Bronchial epithelial cell (primary cell): Measurements from ENCODE around the gene ITM2C. TPM values are rescaled to one million over a fixed set of nuclear protein-coding genes. Genes with fewer than 3 reads are reported as not detected.

Experiments
- DNase-seq: peaks from one replicate; pipeline ENCODE4 v3.0.0-alpha.2; 2010; ENCODE audit warnings: low read depth
- FAIRE-seq: peaks from 2 replicates; lab custom pipeline; 2011; peaks lifted over from hg19 to GRCh38; lab: Jason Lieb, UNC
- H3K27me3 ChIP-seq: 2 replicates; pipeline ENCODE4 v1.5.1; 2011; ENCODE audit warnings: low read length; ENCODE audit not compliant: control insufficient read depth, insufficient read depth
- H3K36me3 ChIP-seq: 2 replicates; pipeline ENCODE4 v1.5.1; 2011; ENCODE audit warnings: low read length; ENCODE audit not compliant: control insufficient read depth, insufficient read depth
- H3K4me3 ChIP-seq: 2 replicates; pipeline ENCODE4 v1.5.1; 2011; ENCODE audit warnings: mild to moderate bottlenecking, low read depth, low read length, control low read depth
- total RNA-seq: library from RNA; depleted of rRNA; stranded (reverse); fragments of >200 nt; gene quantifications from 2 replicates; pipeline ENCODE4 v1.2.1, GENCODE V29; 2014
- TF ChIP-seq, protein P1 (sequence below): IDR thresholded peaks from 2 replicates; pipeline ENCODE4 v1.5.1; 2011; ENCODE audit warnings: mild to moderate bottlenecking, moderate library complexity, low read length, control low read depth, inconsistent platforms; ENCODE audit not compliant: insufficient read depth, severe bottlenecking

The ITM2C gene
- total RNA-seq, 1 donor from 2014 or later: 20.3 TPM

DNA sequence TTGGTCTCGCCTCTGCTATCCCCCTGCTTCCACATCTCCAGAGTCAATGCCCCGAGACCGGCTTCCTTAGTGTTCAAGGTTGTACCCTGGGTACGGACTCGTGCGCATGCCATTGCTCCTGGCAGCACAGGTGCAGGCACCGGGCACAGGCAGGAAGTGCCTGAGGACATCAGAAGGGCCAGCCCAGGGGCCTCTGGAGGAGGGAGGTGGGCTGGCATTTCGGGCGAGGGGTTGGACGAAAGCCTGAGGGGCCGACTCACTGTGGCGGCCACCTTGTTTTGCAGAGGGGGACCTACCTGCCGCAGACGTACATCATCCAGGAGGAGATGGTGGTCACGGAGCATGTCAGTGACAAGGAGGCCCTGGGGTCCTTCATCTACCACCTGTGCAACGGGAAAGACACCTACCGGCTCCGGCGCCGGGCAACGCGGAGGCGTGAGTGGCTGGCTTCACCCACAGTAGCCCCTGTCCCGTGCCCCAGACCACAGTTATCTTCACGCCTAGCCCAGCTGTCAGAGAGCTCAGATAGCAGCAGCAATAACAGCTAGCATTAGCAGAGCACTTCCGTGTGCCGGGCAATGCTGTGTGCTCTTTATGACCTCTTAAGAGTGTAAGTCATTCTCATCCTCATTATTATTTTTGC lies 12.5 kb downstream of the ITM2C start:
- DNase-seq (no peak), FAIRE-seq (peak; percentile 36)
- Histone ChIP-seq H3K36me3 (no peaks in the 10 kb centered on the region), H3K27me3 (no peaks in the 10 kb centered on the region), H3K4me3 (no peak overlapping the region)
- TF ChIP-seq, protein P1, sequence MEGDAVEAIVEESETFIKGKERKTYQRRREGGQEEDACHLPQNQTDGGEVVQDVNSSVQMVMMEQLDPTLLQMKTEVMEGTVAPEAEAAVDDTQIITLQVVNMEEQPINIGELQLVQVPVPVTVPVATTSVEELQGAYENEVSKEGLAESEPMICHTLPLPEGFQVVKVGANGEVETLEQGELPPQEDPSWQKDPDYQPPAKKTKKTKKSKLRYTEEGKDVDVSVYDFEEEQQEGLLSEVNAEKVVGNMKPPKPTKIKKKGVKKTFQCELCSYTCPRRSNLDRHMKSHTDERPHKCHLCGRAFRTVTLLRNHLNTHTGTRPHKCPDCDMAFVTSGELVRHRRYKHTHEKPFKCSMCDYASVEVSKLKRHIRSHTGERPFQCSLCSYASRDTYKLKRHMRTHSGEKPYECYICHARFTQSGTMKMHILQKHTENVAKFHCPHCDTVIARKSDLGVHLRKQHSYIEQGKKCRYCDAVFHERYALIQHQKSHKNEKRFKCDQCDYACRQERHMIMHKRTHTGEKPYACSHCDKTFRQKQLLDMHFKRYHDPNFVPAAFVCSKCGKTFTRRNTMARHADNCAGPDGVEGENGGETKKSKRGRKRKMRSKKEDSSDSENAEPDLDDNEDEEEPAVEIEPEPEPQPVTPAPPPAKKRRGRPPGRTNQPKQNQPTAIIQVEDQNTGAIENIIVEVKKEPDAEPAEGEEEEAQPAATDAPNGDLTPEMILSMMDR: no peak

GRCh38 chr2:230877759-230878598 lies 13.2 kb downstream of the ITM2C start:
- no peak for DNase-seq
- no peak for FAIRE-seq
- Histone ChIP-seq H3K36me3 (no peaks in the 10 kb centered on the region), H3K4me3 (no peak overlapping the region), H3K27me3 (no peaks in the 10 kb centered on the region)
- TF ChIP-seq, protein P1: no peak

DNA sequence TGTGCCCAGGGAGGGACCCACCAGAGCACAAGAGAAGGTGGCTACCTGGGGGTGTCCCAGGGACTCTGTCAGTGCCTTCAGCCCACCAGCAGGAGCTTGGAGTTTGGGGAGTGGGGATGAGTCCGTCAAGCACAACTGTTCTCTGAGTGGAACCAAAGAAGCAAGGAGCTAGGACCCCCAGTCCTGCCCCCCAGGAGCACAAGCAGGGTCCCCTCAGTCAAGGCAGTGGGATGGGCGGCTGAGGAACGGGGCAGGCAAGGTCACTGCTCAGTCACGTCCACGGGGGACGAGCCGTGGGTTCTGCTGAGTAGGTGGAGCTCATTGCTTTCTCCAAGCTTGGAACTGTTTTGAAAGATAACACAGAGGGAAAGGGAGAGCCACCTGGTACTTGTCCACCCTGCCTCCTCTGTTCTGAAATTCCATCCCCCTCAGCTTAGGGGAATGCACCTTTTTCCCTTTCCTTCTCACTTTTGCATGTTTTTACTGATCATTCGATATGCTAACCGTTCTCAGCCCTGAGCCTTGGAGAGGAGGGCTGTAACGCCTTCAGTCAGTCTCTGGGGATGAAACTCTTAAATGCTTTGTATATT lies 14.0 kb downstream of the ITM2C start:
- no peak overlapping the region for H3K4me3 ChIP-seq
- H3K36me3 ChIP-seq: no peaks in the 10 kb centered on the region
- DNase-seq: no peak
- H3K27me3 ChIP-seq: no peaks in the 10 kb centered on the region
- FAIRE-seq: peak; percentile 32
- TF ChIP-seq, protein P1: no peak

- H3K36me3 ChIP-seq: no peaks in the 10 kb centered on the region
- TF ChIP-seq, protein P1: no peak
- no peak overlapping the region for H3K4me3 ChIP-seq
- no peak for FAIRE-seq
- no peak for DNase-seq
- H3K27me3 ChIP-seq: no peaks in the 10 kb centered on the region
These were observed 14.6 kb downstream of the ITM2C start for GRCh38 chr2:230879271-230879882.

DNA sequence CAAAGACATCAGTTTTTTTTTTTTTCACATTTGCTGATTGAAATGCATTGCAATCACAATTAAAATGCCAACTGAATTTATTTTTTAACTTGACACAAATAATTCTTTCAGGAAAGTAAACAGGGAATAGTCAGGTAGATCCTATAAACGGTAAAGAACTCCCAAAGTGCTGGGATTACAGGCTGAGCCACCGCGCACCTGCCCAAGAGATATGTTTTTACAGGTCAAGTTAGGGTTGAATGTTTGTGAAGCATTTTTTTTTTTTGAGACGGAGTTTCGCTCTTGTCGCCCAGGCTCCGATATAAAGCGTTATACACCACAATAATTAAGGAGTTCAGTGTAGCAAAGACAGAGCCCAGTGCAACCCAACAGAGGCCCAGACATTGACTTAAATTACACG lies 15.1 kb downstream of the ITM2C start:
- TF ChIP-seq, protein P1: no peak
- H3K27me3 ChIP-seq: no peaks in the 10 kb centered on the region
- H3K36me3 ChIP-seq: no peaks in the 10 kb centered on the region
- DNase-seq: no peak
- H3K4me3 ChIP-seq: no peak overlapping the region
- no peak for FAIRE-seq
